Middle frontal gyrus (tissue), 1 donor: ENCODE data around the gene SYNPO2L.
"Not testable (repeated sequence)": the region's sequence is repeated elsewhere in the genome, so short reads cannot be mapped to it uniquely, and the experiment has no call there.

Experiments
- DNase-seq: peaks from one replicate; pipeline ENCODE4 v3.0.0-alpha.2; 2015; ENCODE audit warnings: low spot score; ENCODE audit errors: extremely low spot score

Gene SYNPO2L

DNA sequence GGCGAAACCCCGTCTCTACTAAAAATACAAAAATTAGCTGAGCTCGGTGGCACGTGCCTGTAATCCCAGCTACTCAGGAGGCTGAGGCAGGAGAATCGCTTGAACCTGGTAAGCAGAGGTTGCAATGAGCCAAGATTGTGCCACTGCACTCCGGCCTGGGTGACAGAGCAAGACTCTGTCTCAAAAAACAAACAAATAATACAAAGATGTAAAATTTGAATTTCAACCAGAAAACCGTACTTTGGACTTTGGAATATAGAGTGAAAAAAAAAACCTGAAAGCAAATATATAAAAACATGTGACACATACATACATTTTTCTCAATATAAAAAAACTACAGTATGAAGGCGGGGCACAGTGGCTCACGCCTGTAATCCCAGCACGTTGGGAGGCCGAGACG lies 34.9 kb downstream of the SYNPO2L start:
- DNase-seq: not testable (repeated sequence)

- DNase-seq: not testable (repeated sequence)
Observed at GRCh38 chr10:73617143-73617542, 38.7 kb downstream of the SYNPO2L start.

DNA sequence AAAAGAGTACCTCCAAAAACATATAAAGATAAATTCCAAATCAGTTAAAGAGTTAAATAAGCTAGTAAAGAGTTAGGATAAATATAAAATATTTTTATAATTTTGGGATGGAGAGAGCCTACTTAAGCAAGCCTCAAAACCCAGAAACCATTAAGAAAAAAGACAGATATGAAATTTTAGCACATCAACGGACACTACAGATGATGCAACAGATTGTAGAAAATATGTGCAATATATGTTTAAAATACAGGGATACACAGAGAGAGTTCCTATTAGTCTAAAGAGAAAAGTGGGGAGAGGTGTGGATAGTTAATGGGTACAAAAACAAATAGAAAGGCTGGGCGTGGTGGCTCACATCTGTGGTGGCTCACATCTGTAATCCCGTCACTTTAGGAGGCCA lies 41.1 kb downstream of the SYNPO2L start:
- no peak for DNase-seq

DNA sequence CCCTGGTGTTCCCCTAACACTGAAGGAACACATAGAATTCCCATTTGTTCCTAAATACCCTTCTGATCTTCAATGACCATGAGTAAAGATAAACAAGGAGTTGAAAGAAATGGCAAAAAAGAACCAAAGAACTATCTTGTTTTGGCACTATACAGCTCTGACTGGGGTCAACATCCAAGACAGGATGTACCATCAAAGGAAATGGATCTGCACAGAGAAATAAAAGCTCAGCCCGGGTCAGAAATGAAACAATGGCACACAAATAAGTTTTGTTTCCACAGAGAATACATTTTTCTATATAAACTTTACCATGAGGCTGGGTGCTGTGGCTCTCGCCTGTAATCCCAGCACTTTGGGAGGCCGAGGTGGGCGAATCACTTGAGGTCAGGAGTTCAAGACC lies 46.7 kb downstream of the SYNPO2L start:
- no peak for DNase-seq

DNA sequence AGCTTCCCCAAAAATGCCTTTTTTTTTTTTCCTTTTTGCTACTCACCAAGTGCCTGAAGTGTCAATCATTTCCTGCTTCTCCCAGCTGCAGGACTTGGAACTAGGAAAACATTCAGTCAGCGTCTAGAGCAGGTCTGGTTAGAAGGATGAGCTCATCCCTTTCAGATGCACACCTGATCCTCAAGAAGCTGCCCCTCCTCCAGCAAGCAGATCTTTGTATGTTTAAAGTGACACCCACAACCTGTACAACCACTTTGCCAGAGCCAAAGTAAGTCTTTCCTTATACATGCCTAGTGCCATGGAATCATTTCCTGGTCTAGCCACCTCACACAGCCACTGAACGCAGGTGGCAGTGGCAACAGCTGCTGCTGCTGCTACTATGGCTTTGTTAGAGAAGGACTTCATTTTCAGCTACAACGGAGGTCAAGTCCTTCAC lies 54.3 kb downstream of the SYNPO2L start:
- no peak for DNase-seq

GRCh38 chr10:73597346-73597745 lies 58.5 kb downstream of the SYNPO2L start:
- no peak for DNase-seq
